HG02798 (cell line): ENCODE results near the gene CDH24.

Source experiments
- ATAC-seq: cut with Tn5 transposase; IDR thresholded peaks from one replicate; pipeline ENCODE4 v1.9.1; 2021; ENCODE audit warnings: mild to moderate bottlenecking; ENCODE audit not compliant: unreplicated experiment, poor library complexity

Gene CDH24

GRCh38 chr14:23000860-23001259, 56.5 kb downstream of the CDH24 start:
- ATAC-seq, result no peak

- no peak for ATAC-seq
Observed at GRCh38 chr14:22998329-22999012, 58.8 kb downstream of the CDH24 start.

GRCh38 chr14:22997676-22998323, 59.5 kb downstream of the CDH24 start:
- ATAC-seq, result no peak
